GM12801 (cell line): ENCODE results near the gene SESN1.

Source experiments
- CTCF ChIP-seq: IDR thresholded peaks from one replicate; pipeline ENCODE4 v1.5.1; 2011; ENCODE audit warnings: control low read depth; ENCODE audit not compliant: insufficient read length; ENCODE audit errors: extremely low read depth

The SESN1 gene

GRCh38 chr6:109029313-109029712 lies 65.3 kb downstream of the SESN1 start:
- no peak for TF ChIP-seq CTCF

GRCh38 chr6:109028439-109028838 lies 66.2 kb downstream of the SESN1 start:
- no peak for TF ChIP-seq CTCF

- TF ChIP-seq CTCF, result no peak
Measured at GRCh38 chr6:109027964-109028363, 66.7 kb downstream of the SESN1 start.

GRCh38 chr6:109025639-109026038 lies 69.0 kb downstream of the SESN1 start:
- no peak for TF ChIP-seq CTCF

- TF ChIP-seq CTCF, result no peak
Measured at GRCh38 chr6:109024784-109025183, 69.9 kb downstream of the SESN1 start.

- no peak for TF ChIP-seq CTCF
Measured at GRCh38 chr6:109024368-109024767, 70.3 kb downstream of the SESN1 start.

- no peak for TF ChIP-seq CTCF
Measured at GRCh38 chr6:109023356-109023925, 71.2 kb downstream of the SESN1 start.

GRCh38 chr6:109021870-109022269 lies 72.8 kb downstream of the SESN1 start:
- no peak for TF ChIP-seq CTCF
